SW480 (cell line): Measurements from ENCODE around the gene GABRG3.

Experiments used
- DNase-seq: peaks from one replicate; pipeline ENCODE4 v3.0.0-alpha.2; 2016; ENCODE audit warnings: low spot score

GABRG3 gene

GRCh38 chr15:26970712-26971210 is at the start of gene GABRG3:
GABRG3 (plus strand) TSS chr15:26971181.
- no peak for DNase-seq

GRCh38 chr15:26921433-26921832 is 49.5 kb upstream of the GABRG3 start:
- DNase-seq = no peak

GRCh38 chr15:26926081-26926480 is 44.9 kb upstream of the GABRG3 start:
- no peak for DNase-seq

GRCh38 chr15:26928051-26928450 is 42.9 kb upstream of the GABRG3 start:
- no peak for DNase-seq

GRCh38 chr15:26929588-26929987 is 41.4 kb upstream of the GABRG3 start:
- DNase-seq = no peak

- no peak for DNase-seq
These were observed 36.1 kb upstream of the GABRG3 start for GRCh38 chr15:26934848-26935247.

- DNase-seq = no peak
These were observed 35.7 kb upstream of the GABRG3 start for GRCh38 chr15:26935322-26935721.

GRCh38 chr15:26936502-26936901 is 34.5 kb upstream of the GABRG3 start:
- no peak for DNase-seq

GRCh38 chr15:26937134-26937533 is 33.8 kb upstream of the GABRG3 start:
- no peak for DNase-seq

GRCh38 chr15:26939398-26939797 is 31.6 kb upstream of the GABRG3 start:
- no peak for DNase-seq

GRCh38 chr15:26941489-26941888 is 29.5 kb upstream of the GABRG3 start:
- DNase-seq = no peak

- DNase-seq = no peak
These were observed 27.1 kb upstream of the GABRG3 start for GRCh38 chr15:26943866-26944265.

- DNase-seq = no peak
These were observed 25.9 kb upstream of the GABRG3 start for GRCh38 chr15:26945046-26945445.

- DNase-seq = no peak
These were observed 21.0 kb upstream of the GABRG3 start for GRCh38 chr15:26950001-26950400.

GRCh38 chr15:26954403-26954802 is 16.6 kb upstream of the GABRG3 start:
- no peak for DNase-seq

- DNase-seq = no peak
These were observed 3.2 kb upstream of the GABRG3 start for GRCh38 chr15:26967719-26968269.

GRCh38 chr15:26968806-26969205 is 2.2 kb upstream of the GABRG3 start:
- no peak for DNase-seq

GRCh38 chr15:26971271-26972018 is 464 bp downstream of the GABRG3 start:
- no peak for DNase-seq

- no peak for DNase-seq
These were observed 1.7 kb downstream of the GABRG3 start for GRCh38 chr15:26972636-26973035.

GRCh38 chr15:26974120-26974780 is 3.3 kb downstream of the GABRG3 start:
- peak; percentile 27 for DNase-seq

GRCh38 chr15:26981492-26981891 is 10.5 kb downstream of the GABRG3 start:
- no peak for DNase-seq

- no peak for DNase-seq
These were observed 12.8 kb downstream of the GABRG3 start for GRCh38 chr15:26983822-26984221.

- DNase-seq = no peak
These were observed 14.1 kb downstream of the GABRG3 start for GRCh38 chr15:26985050-26985449.
